Smooth muscle cell (in vitro differentiated cells): ENCODE measurements around the gene KIF1A. TPM values are rescaled to one million over a fixed set of nuclear protein-coding genes. Genes with fewer than 3 reads are reported as not detected.

Source experiments
- DNase-seq: peaks from one replicate; lab custom pipeline; 2025; ENCODE audit not compliant: unreplicated experiment; lab: John Stamatoyannopoulos, UW
- H2AFZ ChIP-seq: fragments of 200-600 bp; sonication (generic); 2 replicates; pipeline ENCODE4 v1.6.0; 2016; ENCODE audit warnings: antibody characterized with exemption, low read depth, mild to moderate bottlenecking
- H3F3A ChIP-seq: fragments of 200-600 bp; sonication (generic); 2 replicates; pipeline ENCODE4 v1.6.0; 2017; ENCODE audit warnings: antibody characterized with exemption, low read depth
- H3K27ac ChIP-seq: fragments of 200-600 bp; sonication (generic); 2 replicates; pipeline ENCODE4 v1.5.1; 2016; ENCODE audit warnings: low read depth, mild to moderate bottlenecking
- H3K27me3 ChIP-seq: fragments of 200-600 bp; sonication (generic); 2 replicates; pipeline ENCODE4 v1.6.1; 2016; ENCODE audit warnings: low read depth, mild to moderate bottlenecking
- H3K36me3 ChIP-seq: fragments of 200-600 bp; sonication (generic); 2 replicates; pipeline ENCODE4 v1.5.1; 2016; ENCODE audit warnings: low read depth
- H3K4me1 ChIP-seq: fragments of 200-600 bp; sonication (generic); 2 replicates; pipeline ENCODE4 v1.5.1; 2016; ENCODE audit warnings: low read depth
- H3K4me2 ChIP-seq: fragments of 200-600 bp; sonication (generic); 2 replicates; pipeline ENCODE4 v1.6.0; 2016; ENCODE audit warnings: mild to moderate bottlenecking
- H3K4me3 ChIP-seq: fragments of 200-600 bp; sonication (generic); 2 replicates; pipeline ENCODE4 v1.5.1; 2016; ENCODE audit warnings: mild to moderate bottlenecking
- H3K79me2 ChIP-seq: fragments of 200-600 bp; sonication (generic); 2 replicates; pipeline ENCODE4 v1.6.0; 2016; ENCODE audit warnings: low read depth, mild to moderate bottlenecking
- H3K9ac ChIP-seq: fragments of 200-600 bp; sonication (generic); 2 replicates; pipeline ENCODE4 v1.6.0; 2016; ENCODE audit warnings: low read depth
- H3K9me3 ChIP-seq: fragments of 200-600 bp; sonication (generic); replicated peaks from 2 replicates; pipeline ENCODE4 v1.5.1; 2016; ENCODE audit warnings: low read depth
- H4K20me1 ChIP-seq: fragments of 200-600 bp; sonication (generic); 2 replicates; pipeline ENCODE4 v1.6.0; 2016; ENCODE audit warnings: low read depth
- CTCF ChIP-seq: fragments of 200-600 bp; sonication (generic); IDR thresholded peaks from 2 replicates; pipeline ENCODE4 v1.5.1; 2017; ENCODE audit warnings: borderline replicate concordance, mild to moderate bottlenecking, antibody characterized with exemption; ENCODE audit not compliant: insufficient read depth, poor library complexity, severe bottlenecking
- WGBS: methylation state at CpG from one replicate; pipeline ENCODE4 v1.1.7; 2016; ENCODE audit warnings: low lambda C conversion rate; 5-methylcytosine and 5-hydroxymethylcytosine counted together
- polyA plus RNA-seq: library from polyadenylated mRNA; unstranded; fragments of >200 nt; fragmentation: Nextera tagmentation; extraction: Ambion mirVana; gene quantifications from 2 replicates; pipeline ENCODE4 v1.2.1, GENCODE V29; 2016
- total RNA-seq: library from RNA; depleted of rRNA; stranded (reverse); fragments of >200 nt; gene quantifications from 2 replicates; pipeline ENCODE4 v1.2.3, GENCODE V29; 2014

KIF1A gene
- total and polyA plus RNA-seq, 2 experiments from 2014 or later: 4.6 to 8.4 TPM

GRCh38 chr2:240712121-240712520, 107.9 kb downstream of the KIF1A start:
- Histone ChIP-seq H3K4me3 (no peak overlapping the region), H3K9ac (no peak overlapping the region), H3K79me2 (no peaks in the 10 kb centered on the region), H3K36me3 (no peaks in the 10 kb centered on the region), H4K20me1 (no peaks in the 10 kb centered on the region), H2AFZ (no peak overlapping the region), H3K27me3 (no peaks in the 10 kb centered on the region), H3F3A (no peaks in the 10 kb centered on the region), H3K9me3 (no peaks in the 10 kb centered on the region), H3K27ac (no peak overlapping the region), H3K4me1 (no peaks in the 10 kb centered on the region), H3K4me2 (no peak overlapping the region)
- TF ChIP-seq CTCF: no peak
- DNase-seq: no peak
- 90% methylated on average over 9 of the region's 9 CpGs for WGBS

- no peak overlapping the region for H3K9ac ChIP-seq
- H2AFZ ChIP-seq: no peak overlapping the region
- H3K27me3 ChIP-seq: no peaks in the 10 kb centered on the region
- no peaks in the 10 kb centered on the region for H3K4me1 ChIP-seq
- no peak overlapping the region for H3K4me2 ChIP-seq
- no peak for TF ChIP-seq CTCF
- H3K4me3 ChIP-seq: no peak overlapping the region
- WGBS: 85% methylated on average over 5 of the region's 5 CpGs
- H4K20me1 ChIP-seq: no peaks in the 10 kb centered on the region
- H3K9me3 ChIP-seq: no peaks in the 10 kb centered on the region
- no peak overlapping the region for H3K27ac ChIP-seq
- no peak for DNase-seq
- no peaks in the 10 kb centered on the region for H3K36me3 ChIP-seq
- no peaks in the 10 kb centered on the region for H3K79me2 ChIP-seq
- H3F3A ChIP-seq: no peaks in the 10 kb centered on the region
Measured at GRCh38 chr2:240711701-240712100, 108.3 kb downstream of the KIF1A start.

DNA sequence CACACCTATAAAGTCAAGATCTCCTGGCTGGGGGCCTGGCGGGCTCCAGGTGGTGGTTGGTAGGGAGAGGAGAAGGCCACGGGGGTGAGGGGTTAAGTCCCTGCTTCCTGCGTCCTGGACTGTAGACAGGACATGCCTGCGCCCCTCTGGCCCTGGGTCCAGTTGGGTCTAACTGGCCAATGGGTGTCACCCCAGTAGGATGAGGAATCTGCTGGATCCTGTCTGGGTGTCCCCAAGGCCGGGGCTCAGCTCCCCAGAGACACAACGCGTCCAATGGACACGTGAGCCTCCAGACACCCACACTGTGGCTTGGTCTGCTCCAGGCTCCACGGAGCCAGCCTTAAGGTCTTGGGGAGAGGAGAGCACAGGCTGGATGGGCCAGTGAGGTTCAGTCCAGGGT, 108.7 kb downstream of the KIF1A start:
- H3K79me2 ChIP-seq: no peaks in the 10 kb centered on the region
- no peaks in the 10 kb centered on the region for H3K27me3 ChIP-seq
- H3K9ac ChIP-seq: no peak overlapping the region
- no peaks in the 10 kb centered on the region for H3K36me3 ChIP-seq
- H3K4me1 ChIP-seq: no peaks in the 10 kb centered on the region
- DNase-seq: no peak
- no peak overlapping the region for H2AFZ ChIP-seq
- TF ChIP-seq CTCF: no peak
- no peaks in the 10 kb centered on the region for H3K9me3 ChIP-seq
- H3K27ac ChIP-seq: no peak overlapping the region
- H3K4me3 ChIP-seq: no peak overlapping the region
- WGBS: 91% methylated on average over 9 of the region's 9 CpGs
- no peak overlapping the region for H3K4me2 ChIP-seq
- H4K20me1 ChIP-seq: no peaks in the 10 kb centered on the region
- H3F3A ChIP-seq: no peaks in the 10 kb centered on the region

- H3K36me3 ChIP-seq: no peaks in the 10 kb centered on the region
- H3K9me3 ChIP-seq: no peaks in the 10 kb centered on the region
- H2AFZ ChIP-seq: no peak overlapping the region
- H3K4me3 ChIP-seq: no peak overlapping the region
- no peaks in the 10 kb centered on the region for H4K20me1 ChIP-seq
- H3K27me3 ChIP-seq: peaks cover 8% of the 10 kb centered on the region
- no peak overlapping the region for H3K9ac ChIP-seq
- no peak overlapping the region for H3K4me2 ChIP-seq
- no peak overlapping the region for H3K27ac ChIP-seq
- H3K79me2 ChIP-seq: no peaks in the 10 kb centered on the region
- WGBS: 79% methylated on average over 7 of the region's 7 CpGs
- no peaks in the 10 kb centered on the region for H3F3A ChIP-seq
- DNase-seq: no peak
- no peaks in the 10 kb centered on the region for H3K4me1 ChIP-seq
- no peak for TF ChIP-seq CTCF
Measured at GRCh38 chr2:240708457-240708856, 111.6 kb downstream of the KIF1A start.
